Testis (tissue), 2 donors: ENCODE data around the gene TAPBPL.
"Not testable (repeated sequence)": the region's sequence is repeated elsewhere in the genome, so short reads cannot be mapped to it uniquely, and the experiment has no call there.

Experiments
- CTCF ChIP-seq, 3 experiments: fragments of 450-650 bp in 2 of 3; fragments of 200-600 bp in 1 of 3; sonication (generic) in 1 of 3; IDR thresholded peaks; one replicate each; pipeline ENCODE4 v1.5.1; 2016 to 2019; ENCODE audit warnings: antibody characterized with exemption in 3 of 3, mild to moderate bottlenecking in 2 of 3, moderate library complexity in 1 of 3
- POLR2A ChIP-seq: fragments of 450-650 bp; IDR thresholded peaks from one replicate; pipeline ENCODE4 v1.6.1; 2017; ENCODE audit warnings: antibody characterized with exemption, mild to moderate bottlenecking, moderate library complexity

DNA sequence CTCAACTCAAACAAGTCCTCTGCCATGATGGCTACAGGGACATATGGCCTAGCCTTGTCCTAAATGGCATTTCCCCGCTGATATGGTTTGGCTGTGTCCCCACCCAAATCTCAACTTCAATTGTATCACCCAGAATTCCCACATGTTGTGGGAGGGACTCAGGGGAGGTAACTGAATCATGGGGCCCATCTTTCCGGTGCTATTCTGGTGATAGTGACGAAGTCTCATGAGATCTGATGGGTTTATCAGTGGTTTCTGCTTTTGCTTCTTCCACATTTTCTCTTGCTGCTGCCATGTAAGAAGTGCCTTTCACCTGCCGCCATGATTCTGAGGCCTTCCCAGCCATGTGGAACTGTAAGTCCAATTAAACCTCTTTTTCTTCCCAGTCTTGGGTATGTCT lies 14.9 kb downstream of the TAPBPL start:
- TF ChIP-seq CTCF (IDR thresholded peaks at IDR 0.05); POLR2A: not testable (repeated sequence)
